ENCODE data around the gene SLC9A4.

SLC9A4 gene

DNA sequence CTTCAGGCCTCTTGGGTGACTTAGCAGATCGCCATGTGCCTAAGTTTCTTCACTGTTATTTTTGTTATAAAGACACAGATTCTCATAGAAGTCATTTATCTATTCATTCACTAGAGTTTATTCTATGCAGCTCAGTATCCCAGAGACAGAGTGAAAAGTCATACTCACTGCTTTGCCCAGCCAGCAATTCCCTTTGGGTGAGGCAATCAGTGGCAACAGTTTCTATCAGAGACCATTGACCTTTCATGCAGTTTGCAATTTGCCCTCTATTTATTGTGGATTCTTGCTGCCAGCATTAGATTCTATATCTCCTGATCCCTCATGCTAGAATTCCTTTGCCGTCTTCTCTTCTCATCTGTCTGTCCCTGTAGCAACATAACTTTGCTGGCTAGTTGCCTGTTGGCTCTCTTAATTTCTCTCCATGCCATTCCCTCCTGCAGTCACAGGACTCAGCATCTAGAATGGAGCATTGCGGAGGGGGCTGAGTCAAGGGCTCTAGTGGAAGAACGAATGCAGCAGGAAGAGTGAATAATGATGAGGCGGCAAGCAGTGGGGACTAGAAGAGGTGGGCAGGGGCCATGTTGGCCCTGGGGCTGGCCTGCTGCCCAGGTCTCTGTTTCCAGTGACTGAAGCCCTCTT is 12.2 kb downstream of the SLC9A4 start:
- peaks cover 10% of the 10 kb centered on the region for H3K27me3 Mint-ChIP-seq (ENCODE audit: low read depth, poor library complexity)
- H3K4me3 Mint-ChIP-seq: no peak overlapping the region
- no peak for DNase-seq
- no peaks in the 10 kb centered on the region for H3K9me3 Mint-ChIP-seq
- H3K4me1 Mint-ChIP-seq: no peaks in the 10 kb centered on the region
- H3K27ac Mint-ChIP-seq: no peak overlapping the region
- TF ChIP-seq, protein P1, sequence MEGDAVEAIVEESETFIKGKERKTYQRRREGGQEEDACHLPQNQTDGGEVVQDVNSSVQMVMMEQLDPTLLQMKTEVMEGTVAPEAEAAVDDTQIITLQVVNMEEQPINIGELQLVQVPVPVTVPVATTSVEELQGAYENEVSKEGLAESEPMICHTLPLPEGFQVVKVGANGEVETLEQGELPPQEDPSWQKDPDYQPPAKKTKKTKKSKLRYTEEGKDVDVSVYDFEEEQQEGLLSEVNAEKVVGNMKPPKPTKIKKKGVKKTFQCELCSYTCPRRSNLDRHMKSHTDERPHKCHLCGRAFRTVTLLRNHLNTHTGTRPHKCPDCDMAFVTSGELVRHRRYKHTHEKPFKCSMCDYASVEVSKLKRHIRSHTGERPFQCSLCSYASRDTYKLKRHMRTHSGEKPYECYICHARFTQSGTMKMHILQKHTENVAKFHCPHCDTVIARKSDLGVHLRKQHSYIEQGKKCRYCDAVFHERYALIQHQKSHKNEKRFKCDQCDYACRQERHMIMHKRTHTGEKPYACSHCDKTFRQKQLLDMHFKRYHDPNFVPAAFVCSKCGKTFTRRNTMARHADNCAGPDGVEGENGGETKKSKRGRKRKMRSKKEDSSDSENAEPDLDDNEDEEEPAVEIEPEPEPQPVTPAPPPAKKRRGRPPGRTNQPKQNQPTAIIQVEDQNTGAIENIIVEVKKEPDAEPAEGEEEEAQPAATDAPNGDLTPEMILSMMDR (IDR thresholded peaks at IDR 0.05): no peak
- no peaks in the 10 kb centered on the region for H3K36me3 Mint-ChIP-seq (ENCODE audit: low read depth)

- H3K4me1 Mint-ChIP-seq: no peaks in the 10 kb centered on the region
- DNase-seq: no peak
- peaks cover 10% of the 10 kb centered on the region for H3K27me3 Mint-ChIP-seq (ENCODE audit: low read depth, poor library complexity)
- TF ChIP-seq, protein P1 (IDR thresholded peaks at IDR 0.05): no peak
- no peaks in the 10 kb centered on the region for H3K36me3 Mint-ChIP-seq (ENCODE audit: low read depth)
- no peaks in the 10 kb centered on the region for H3K9me3 Mint-ChIP-seq
- H3K4me3 Mint-ChIP-seq: no peak overlapping the region
- H3K27ac Mint-ChIP-seq: no peak overlapping the region
These were observed 14.1 kb downstream of the SLC9A4 start for GRCh38 chr2:102486941-102487702.

- Mint-ChIP-seq H3K4me3 (no peak overlapping the region), H3K27ac (no peak overlapping the region), H3K36me3 (ENCODE audit: low read depth) (no peaks in the 10 kb centered on the region), H3K27me3 (ENCODE audit: low read depth, poor library complexity) (peaks cover 10% of the 10 kb centered on the region), H3K4me1 (no peaks in the 10 kb centered on the region), H3K9me3 (no peaks in the 10 kb centered on the region)
- DNase-seq: no peak
- TF ChIP-seq, protein P1 (IDR thresholded peaks at IDR 0.05): no peak
These were observed 14.9 kb downstream of the SLC9A4 start for GRCh38 chr2:102487761-102488462.

GRCh38 chr2:102489646-102490045 is 16.6 kb downstream of the SLC9A4 start:
- no peak for DNase-seq

DNA sequence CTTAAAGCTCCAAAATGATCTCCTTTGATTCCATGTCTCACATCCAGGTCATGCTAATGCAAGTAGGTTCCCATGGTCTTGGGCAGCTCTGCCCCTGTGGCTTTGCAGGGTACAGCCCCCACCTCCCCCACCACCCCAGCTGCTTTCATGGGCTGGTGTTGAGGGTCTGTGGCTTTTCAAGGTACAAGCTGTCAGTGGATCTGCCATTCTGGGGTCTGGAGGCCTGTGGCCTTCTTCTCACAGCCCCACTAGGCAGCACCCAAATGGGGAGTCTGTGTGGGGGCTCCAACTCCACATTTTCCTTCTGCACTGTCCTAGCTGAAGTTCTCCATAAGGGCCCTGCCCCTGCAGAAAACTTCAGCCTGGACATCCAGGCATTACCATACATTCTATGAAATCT is 19.0 kb downstream of the SLC9A4 start:
- TF ChIP-seq, protein P1 (IDR thresholded peaks at IDR 0.05): no peak
- Mint-ChIP-seq H3K4me3 (no peak overlapping the region), H3K27ac (no peak overlapping the region), H3K27me3 (ENCODE audit: low read depth, poor library complexity) (peaks cover 2% of the 10 kb centered on the region), H3K4me1 (no peaks in the 10 kb centered on the region), H3K9me3 (peaks cover 18% of the 10 kb centered on the region), H3K36me3 (ENCODE audit: low read depth) (no peaks in the 10 kb centered on the region)
- DNase-seq: no peak

More at GRCh38 chr2:102489646-102490045, 16.6 kb downstream of the SLC9A4 start:
- peaks cover 10% of the 10 kb centered on the region for H3K27me3 Mint-ChIP-seq (ENCODE audit: low read depth, poor library complexity)
- TF ChIP-seq, protein P1 (IDR thresholded peaks at IDR 0.05): no peak
- H3K4me3 Mint-ChIP-seq: no peak overlapping the region
- no peaks in the 10 kb centered on the region for H3K4me1 Mint-ChIP-seq
- no peaks in the 10 kb centered on the region for H3K36me3 Mint-ChIP-seq (ENCODE audit: low read depth)
- peaks cover 11% of the 10 kb centered on the region for H3K9me3 Mint-ChIP-seq
- no peak overlapping the region for H3K27ac Mint-ChIP-seq
